ENCODE data around the gene TGFBI. TPM values are rescaled to one million over a fixed set of nuclear protein-coding genes. Genes with fewer than 3 reads are reported as not detected.

TGFBI gene
- total RNA-seq, 2 donors from 2014 or later: 47.5 to 63.3 TPM

- DNase-seq: no peak
- Histone ChIP-seq H3K27me3 (no peaks in the 10 kb centered on the region), H3K9me3 (no peaks in the 10 kb centered on the region), H3K9ac (ENCODE audit: low read depth in 2 of 2, low read length in 2 of 2) (no peak overlapping the region), H3K36me3 (no peaks in the 10 kb centered on the region), H3K4me1 (peaks cover 7% of the 10 kb centered on the region), H3K27ac (peak overlapping the region; percentile 11), H3K4me3 (no peak overlapping the region)
- TF ChIP-seq, protein P1, sequence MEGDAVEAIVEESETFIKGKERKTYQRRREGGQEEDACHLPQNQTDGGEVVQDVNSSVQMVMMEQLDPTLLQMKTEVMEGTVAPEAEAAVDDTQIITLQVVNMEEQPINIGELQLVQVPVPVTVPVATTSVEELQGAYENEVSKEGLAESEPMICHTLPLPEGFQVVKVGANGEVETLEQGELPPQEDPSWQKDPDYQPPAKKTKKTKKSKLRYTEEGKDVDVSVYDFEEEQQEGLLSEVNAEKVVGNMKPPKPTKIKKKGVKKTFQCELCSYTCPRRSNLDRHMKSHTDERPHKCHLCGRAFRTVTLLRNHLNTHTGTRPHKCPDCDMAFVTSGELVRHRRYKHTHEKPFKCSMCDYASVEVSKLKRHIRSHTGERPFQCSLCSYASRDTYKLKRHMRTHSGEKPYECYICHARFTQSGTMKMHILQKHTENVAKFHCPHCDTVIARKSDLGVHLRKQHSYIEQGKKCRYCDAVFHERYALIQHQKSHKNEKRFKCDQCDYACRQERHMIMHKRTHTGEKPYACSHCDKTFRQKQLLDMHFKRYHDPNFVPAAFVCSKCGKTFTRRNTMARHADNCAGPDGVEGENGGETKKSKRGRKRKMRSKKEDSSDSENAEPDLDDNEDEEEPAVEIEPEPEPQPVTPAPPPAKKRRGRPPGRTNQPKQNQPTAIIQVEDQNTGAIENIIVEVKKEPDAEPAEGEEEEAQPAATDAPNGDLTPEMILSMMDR (IDR thresholded peaks at IDR 0.05): no peak
- intact Hi-C loops (cut with DNase I): no loop called here
These were observed 2.9 kb downstream of the TGFBI start for GRCh38 chr5:136031711-136032110.

GRCh38 chr5:136032564-136032963, 3.8 kb downstream of the TGFBI start:
- TF ChIP-seq, protein P1 (IDR thresholded peaks at IDR 0.05): no peak
- H3K4me1 ChIP-seq: peaks cover 15% of the 10 kb centered on the region
- H3K9me3 ChIP-seq: no peaks in the 10 kb centered on the region
- H3K9ac ChIP-seq (ENCODE audit: low read depth in 2 of 2, low read length in 2 of 2): no peak overlapping the region
- no peak overlapping the region for H3K27ac ChIP-seq
- intact Hi-C loops (cut with DNase I): no loop called here
- no peak for DNase-seq
- H3K36me3 ChIP-seq: no peaks in the 10 kb centered on the region
- H3K27me3 ChIP-seq: no peaks in the 10 kb centered on the region
- no peak overlapping the region for H3K4me3 ChIP-seq

DNA sequence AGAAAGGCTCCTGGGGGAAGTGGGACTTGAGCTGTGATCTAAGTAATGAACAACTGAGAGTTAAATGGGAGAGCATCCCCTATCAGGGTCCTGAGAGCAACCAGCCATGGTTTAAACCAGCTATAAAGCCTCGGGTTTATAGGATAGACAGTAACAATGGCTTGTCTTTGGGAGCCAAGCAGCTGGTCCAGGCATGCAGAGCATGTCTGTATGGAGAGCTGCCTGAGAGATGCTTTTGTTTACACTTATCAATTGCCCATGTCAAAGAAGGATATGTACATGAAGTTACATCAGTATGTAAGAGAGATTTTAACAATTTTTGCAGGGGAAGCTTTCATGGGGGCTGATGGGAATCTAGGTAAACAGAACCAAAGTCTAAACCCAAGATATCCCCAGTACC, 4.4 kb downstream of the TGFBI start:
- no peaks in the 10 kb centered on the region for H3K9me3 ChIP-seq
- no peaks in the 10 kb centered on the region for H3K27me3 ChIP-seq
- no peak overlapping the region for H3K4me3 ChIP-seq
- intact Hi-C loops (cut with DNase I): no loop called here
- TF ChIP-seq, protein P1 (IDR thresholded peaks at IDR 0.05): no peak
- peaks cover 17% of the 10 kb centered on the region for H3K4me1 ChIP-seq
- no peak overlapping the region for H3K9ac ChIP-seq (ENCODE audit: low read depth in 2 of 2, low read length in 2 of 2)
- H3K27ac ChIP-seq: no peak overlapping the region
- no peak for DNase-seq
- H3K36me3 ChIP-seq: no peaks in the 10 kb centered on the region

GRCh38 chr5:136033848-136034247, 5.1 kb downstream of the TGFBI start:
- H3K4me3 ChIP-seq: no peak overlapping the region
- no peaks in the 10 kb centered on the region for H3K9me3 ChIP-seq
- intact Hi-C loops (cut with DNase I): no loop called here
- H3K36me3 ChIP-seq: no peaks in the 10 kb centered on the region
- TF ChIP-seq, protein P1 (IDR thresholded peaks at IDR 0.05): no peak
- no peaks in the 10 kb centered on the region for H3K27me3 ChIP-seq
- no peak overlapping the region for H3K27ac ChIP-seq
- DNase-seq: no peak
- no peak overlapping the region for H3K9ac ChIP-seq (ENCODE audit: low read depth in 2 of 2, low read length in 2 of 2)
- H3K4me1 ChIP-seq: peaks cover 17% of the 10 kb centered on the region

GRCh38 chr5:136034492-136034891, 5.7 kb downstream of the TGFBI start:
- H3K27me3 ChIP-seq: no peaks in the 10 kb centered on the region
- no peak overlapping the region for H3K27ac ChIP-seq
- H3K36me3 ChIP-seq: no peaks in the 10 kb centered on the region
- no peak for DNase-seq
- H3K4me3 ChIP-seq: no peak overlapping the region
- intact Hi-C loops (cut with DNase I): no loop called here
- H3K9me3 ChIP-seq: no peaks in the 10 kb centered on the region
- H3K4me1 ChIP-seq: peaks cover 13% of the 10 kb centered on the region
- no peak overlapping the region for H3K9ac ChIP-seq (ENCODE audit: low read depth in 2 of 2, low read length in 2 of 2)
- TF ChIP-seq, protein P1 (IDR thresholded peaks at IDR 0.05): no peak

GRCh38 chr5:136034984-136035383, 6.2 kb downstream of the TGFBI start:
- no peak for DNase-seq
- Histone ChIP-seq H3K36me3 (no peaks in the 10 kb centered on the region), H3K4me3 (no peak overlapping the region), H3K9ac (ENCODE audit: low read depth in 2 of 2, low read length in 2 of 2) (no peak overlapping the region), H3K27me3 (no peaks in the 10 kb centered on the region), H3K9me3 (no peaks in the 10 kb centered on the region), H3K27ac (no peak overlapping the region), H3K4me1 (peaks cover 13% of the 10 kb centered on the region)
- TF ChIP-seq, protein P1 (IDR thresholded peaks at IDR 0.05): no peak
- intact Hi-C loops (cut with DNase I): no loop called here

Measured in colonic mucosa (tissue), 4 donors.